ENCODE measurements around the gene CDH15.

DNA sequence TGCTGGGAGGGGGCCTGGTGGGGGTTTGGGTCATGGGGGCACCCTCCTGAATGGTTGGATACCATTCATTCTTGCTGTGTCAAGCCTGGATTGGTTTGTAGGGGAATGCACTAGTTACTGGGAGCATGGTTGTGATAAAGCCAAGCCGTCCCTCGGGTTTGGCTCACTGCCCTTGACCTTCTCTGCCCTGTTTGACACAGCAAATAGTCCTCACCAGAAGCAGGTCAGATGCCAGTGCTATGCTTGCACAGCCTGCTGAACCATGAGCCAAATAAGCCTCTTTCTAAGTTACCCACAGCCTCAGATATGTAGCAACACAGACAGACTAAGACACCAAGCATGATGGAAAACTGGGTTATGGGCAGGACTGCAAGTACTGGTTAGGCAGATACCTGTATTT lies 60.6 kb downstream of the CDH15 start:
- TF ChIP-seq POLR2A (IDR thresholded peaks at IDR 0.05) (no peak), CTCF (IDR thresholded peaks at IDR 0.05) (no peak)

Data from heart left ventricle (tissue), 13 donors.